GM12875 (cell line): ENCODE data around the gene AFF2.

Experiments used
- H3K4me3 ChIP-seq: one replicate; pipeline ENCODE4 v1.5.1; 2011; ENCODE audit warnings: low read depth, low read length, control low read depth
- CTCF ChIP-seq: IDR thresholded peaks from 2 replicates; pipeline ENCODE4 v1.5.1; 2011; ENCODE audit warnings: low read depth, mild to moderate bottlenecking, control low read depth, inconsistent platforms, low read length, moderate library complexity, borderline replicate concordance; ENCODE audit not compliant: insufficient read depth

Gene AFF2

GRCh38 chrX:148568763-148569162, 68.3 kb downstream of the AFF2 start:
- no peak overlapping the region for H3K4me3 ChIP-seq
- TF ChIP-seq CTCF = no peak

- TF ChIP-seq CTCF = no peak
- no peak overlapping the region for H3K4me3 ChIP-seq
Observed at GRCh38 chrX:148572337-148572736, 71.9 kb downstream of the AFF2 start.

GRCh38 chrX:148573119-148573518, 72.7 kb downstream of the AFF2 start:
- no peak overlapping the region for H3K4me3 ChIP-seq
- TF ChIP-seq CTCF = no peak

GRCh38 chrX:148574237-148574973, 74.0 kb downstream of the AFF2 start:
- H3K4me3 ChIP-seq = no peak overlapping the region
- no peak for TF ChIP-seq CTCF

GRCh38 chrX:148576396-148576795, 76.0 kb downstream of the AFF2 start:
- TF ChIP-seq CTCF = no peak
- H3K4me3 ChIP-seq = no peak overlapping the region

GRCh38 chrX:148577741-148578140, 77.3 kb downstream of the AFF2 start:
- TF ChIP-seq CTCF = no peak
- no peak overlapping the region for H3K4me3 ChIP-seq

- TF ChIP-seq CTCF = no peak
- no peak overlapping the region for H3K4me3 ChIP-seq
Observed at GRCh38 chrX:148580016-148580415, 79.6 kb downstream of the AFF2 start.
